GM19023 (cell line): ENCODE measurements around the gene HLA-F.

Experiments used
- ATAC-seq: cut with Tn5 transposase; IDR thresholded peaks from one replicate; pipeline ENCODE4 v1.9.1; 2021; ENCODE audit warnings: mild to moderate bottlenecking, moderate library complexity; ENCODE audit not compliant: unreplicated experiment

The HLA-F gene

GRCh38 chr6:29723666-29724588, 693 bp downstream of the HLA-F start:
- ATAC-seq: peak; percentile 51

DNA sequence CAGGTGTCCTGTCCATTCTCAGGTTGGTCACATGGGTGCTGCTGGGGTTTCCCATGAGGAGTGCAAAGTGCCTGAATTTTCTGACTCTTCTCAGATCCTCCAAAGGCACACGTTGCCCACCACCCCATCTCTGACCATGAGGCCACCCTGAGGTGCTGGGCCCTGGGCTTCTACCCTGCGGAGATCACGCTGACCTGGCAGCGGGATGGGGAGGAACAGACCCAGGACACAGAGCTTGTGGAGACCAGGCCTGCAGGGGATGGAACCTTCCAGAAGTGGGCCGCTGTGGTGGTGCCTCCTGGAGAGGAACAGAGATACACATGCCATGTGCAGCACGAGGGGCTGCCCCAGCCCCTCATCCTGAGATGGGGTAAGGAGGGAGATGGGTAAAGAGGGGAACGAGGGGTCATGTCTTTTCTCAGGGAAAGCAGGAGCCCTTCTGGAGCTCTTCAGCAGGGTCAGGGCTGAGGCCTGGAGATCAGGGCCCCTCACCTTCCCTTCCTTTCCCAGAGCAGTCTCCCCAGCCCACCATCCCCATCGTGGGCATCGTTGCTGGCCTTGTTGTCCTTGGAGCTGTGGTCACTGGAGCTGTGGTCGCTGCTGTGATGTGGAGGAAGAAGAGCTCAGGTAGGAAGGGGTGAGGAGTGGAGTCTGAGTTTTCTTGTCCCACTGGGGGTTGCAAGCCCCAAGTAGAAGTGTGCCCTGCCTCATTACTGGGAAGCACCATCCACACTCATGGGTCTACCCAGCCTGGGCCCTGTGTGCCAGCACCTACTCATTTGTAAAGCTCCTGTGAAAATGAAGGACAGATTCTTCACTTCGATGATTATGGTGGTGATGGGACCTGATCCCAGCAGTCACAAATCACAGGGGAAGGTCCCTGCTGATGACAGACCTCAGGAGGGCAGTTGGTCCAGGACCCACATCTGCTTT, 2.0 kb downstream of the HLA-F start:
- ATAC-seq: no peak

- no peak for ATAC-seq
These were observed 2.8 kb downstream of the HLA-F start for GRCh38 chr6:29726001-29726400.

DNA sequence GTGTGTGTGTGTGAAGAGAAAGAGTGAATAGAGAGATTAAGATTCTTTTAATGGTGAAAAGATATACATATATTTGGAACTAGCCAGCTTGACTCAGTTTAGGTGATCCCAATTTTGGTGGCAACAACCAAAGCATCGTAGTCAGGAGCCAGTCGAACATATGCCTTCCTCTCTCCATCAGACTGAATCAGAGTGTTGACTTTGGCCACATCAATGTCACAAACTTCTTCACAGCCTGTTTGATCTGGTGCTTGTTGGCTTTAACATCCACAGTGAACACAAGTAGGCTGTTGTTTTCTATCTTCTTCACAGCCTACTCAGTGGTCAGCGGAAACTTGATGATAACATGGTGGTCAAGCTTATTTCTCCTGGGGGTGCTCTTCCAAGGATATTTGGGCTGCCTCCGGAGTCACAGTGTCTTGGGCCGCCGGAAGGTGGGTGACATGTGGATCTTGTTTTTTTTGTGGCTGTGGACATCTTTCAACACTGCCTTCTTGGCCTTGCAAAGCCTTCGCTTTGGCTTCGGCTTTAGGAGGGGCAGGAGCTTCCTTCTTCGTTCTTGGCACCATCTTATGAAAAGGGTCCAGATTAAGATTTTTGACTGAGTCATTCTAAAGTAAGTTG, 3.4 kb downstream of the HLA-F start:
- no peak for ATAC-seq

GRCh38 chr6:29727637-29728036, 4.4 kb downstream of the HLA-F start:
- no peak for ATAC-seq

DNA sequence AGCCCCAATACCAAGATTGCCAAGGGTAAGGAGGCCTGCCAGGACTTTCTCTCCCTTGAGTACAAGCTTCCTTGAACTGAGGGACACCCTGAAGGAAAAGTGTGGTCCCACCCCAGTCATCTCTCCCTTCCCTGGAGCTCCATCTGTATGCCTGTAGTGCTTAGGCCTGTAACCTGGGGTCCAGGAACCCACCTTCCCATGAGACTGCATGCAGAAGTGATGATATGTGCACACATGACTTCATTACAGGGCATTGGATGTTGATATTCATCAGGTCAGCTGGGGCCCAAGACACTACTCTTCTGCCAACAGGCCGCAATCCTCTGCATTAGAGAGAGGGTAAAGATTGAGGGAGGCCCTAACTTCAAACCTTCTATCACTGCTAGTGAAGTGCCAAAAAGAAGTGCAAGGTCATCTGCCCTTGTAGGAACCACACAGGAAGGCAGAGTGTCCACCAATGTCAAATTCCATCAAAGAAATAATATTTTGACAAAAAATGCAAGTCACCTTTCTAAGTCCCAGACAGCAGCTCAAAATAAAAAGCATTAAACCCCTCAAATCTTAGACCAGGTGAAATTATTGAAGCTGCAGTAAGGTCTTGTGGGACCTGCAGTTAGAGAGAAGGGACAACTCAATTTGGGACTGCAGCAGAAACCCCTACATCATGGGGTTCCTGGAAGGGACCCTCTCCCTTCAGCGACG, 5.1 kb downstream of the HLA-F start:
- no peak for ATAC-seq

GRCh38 chr6:29728875-29729270, 5.6 kb downstream of the HLA-F start:
- ATAC-seq: no peak

- ATAC-seq: no peak
These were observed 6.6 kb downstream of the HLA-F start for GRCh38 chr6:29729774-29730328.

GRCh38 chr6:29730575-29731126, 7.4 kb downstream of the HLA-F start:
- ATAC-seq: no peak

- no peak for ATAC-seq
These were observed 8.0 kb downstream of the HLA-F start for GRCh38 chr6:29731281-29731680.

DNA sequence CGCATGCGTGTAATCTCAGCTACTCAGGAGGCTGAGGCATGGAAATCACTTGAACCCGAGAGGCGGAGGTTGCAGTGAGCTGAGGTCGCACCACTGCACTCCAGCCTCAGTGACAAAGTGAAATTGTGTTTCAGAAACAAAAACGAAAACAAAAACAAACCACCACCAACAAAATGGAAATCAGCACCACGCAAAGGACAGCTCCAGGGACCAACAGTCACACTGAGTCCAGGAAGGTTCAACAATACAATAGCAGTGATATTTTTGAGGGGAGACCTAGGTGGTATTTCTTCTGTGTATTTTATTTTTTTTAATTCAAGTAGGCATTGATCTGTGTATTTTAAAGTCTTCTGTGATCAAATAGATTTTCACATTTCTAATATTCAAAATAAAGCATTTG, 9.8 kb downstream of the HLA-F start:
- ATAC-seq: no peak

GRCh38 chr6:29734046-29735018, 11.1 kb downstream of the HLA-F start:
- no peak for ATAC-seq

DNA sequence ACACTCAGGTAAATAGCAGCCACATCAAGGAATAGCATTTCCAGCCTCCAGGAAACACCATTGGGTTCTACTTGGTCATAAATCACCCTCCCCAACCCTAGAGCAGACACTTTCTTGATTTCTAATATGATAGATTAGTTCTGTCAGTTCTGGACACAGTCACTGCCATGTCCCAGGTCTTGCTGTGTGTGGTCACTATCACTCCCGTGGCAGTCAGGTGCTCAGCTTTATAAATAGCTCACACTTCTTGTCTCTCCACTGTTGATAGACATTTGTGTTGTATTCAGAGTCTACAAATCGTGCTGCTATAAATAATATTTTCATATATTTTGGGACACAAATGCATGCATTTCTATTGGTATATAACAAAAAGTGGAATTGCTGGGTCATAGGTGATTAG, 13.3 kb downstream of the HLA-F start:
- ATAC-seq: no peak

- ATAC-seq: no peak
These were observed 14.7 kb downstream of the HLA-F start for GRCh38 chr6:29737707-29738630.

- ATAC-seq: no peak
These were observed 16.1 kb downstream of the HLA-F start for GRCh38 chr6:29739136-29739881.

DNA sequence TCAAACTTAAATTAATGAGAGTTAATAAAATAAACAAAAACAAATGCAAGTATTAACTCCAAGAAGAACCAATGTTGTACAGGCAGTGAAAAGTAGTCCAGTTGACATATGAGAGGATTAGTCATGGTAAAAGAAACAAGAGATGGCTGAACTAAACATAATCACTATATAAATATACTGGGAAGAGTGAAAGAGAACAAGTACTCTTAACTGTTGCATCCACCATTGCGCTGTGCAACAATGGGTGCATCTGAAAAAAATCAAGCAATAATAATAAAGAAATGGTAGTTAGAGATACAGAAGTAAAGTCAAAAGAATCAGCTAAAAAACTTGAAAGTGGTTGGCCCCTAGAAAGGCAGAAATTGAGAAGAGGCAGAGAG, 16.6 kb downstream of the HLA-F start:
- no peak for ATAC-seq

DNA sequence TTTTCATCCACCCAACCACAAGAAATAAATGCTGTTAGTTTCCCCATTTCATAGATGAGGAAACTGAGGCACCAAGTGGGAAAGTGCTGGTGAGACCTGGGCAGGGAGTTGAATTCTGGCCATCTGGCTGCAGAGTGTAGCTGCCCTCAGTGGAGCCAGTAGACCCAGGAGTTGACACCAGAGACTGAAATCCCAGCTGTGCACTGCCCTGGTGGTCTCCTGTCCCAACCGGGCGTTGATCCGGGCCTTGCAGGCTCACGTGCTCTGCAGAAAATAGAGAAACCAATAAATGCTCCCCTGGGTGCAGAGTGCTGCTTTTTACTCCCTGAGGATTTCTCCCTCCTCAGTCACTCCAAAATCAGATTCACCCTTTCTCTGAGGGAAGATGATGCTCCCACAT, 18.4 kb downstream of the HLA-F start:
- ATAC-seq: no peak
